Mesothelial cell of epicardium (in vitro differentiated cells): ENCODE data around the gene CLNK. TPM values are rescaled to one million over a fixed set of nuclear protein-coding genes. Genes with fewer than 3 reads are reported as not detected.

Source experiments
- DNase-seq, 2 experiments: peaks; one replicate each; pipeline ENCODE4 v3.0.0; 2021; ENCODE audit warnings: low spot score in 2 of 2; ENCODE audit not compliant: unreplicated experiment in 2 of 2
- H3K27ac Mint-ChIP-seq: 2 replicates; pipeline ENCODE4 v1.8.0; 2021; ENCODE audit warnings: mixed read lengths
- H3K27me3 Mint-ChIP-seq: 2 replicates; pipeline ENCODE4 v1.8.0; 2021; ENCODE audit warnings: low read depth, mixed read lengths
- H3K36me3 Mint-ChIP-seq: 2 replicates; pipeline ENCODE4 v1.8.0; 2021; ENCODE audit warnings: mixed read lengths
- H3K4me1 Mint-ChIP-seq: 2 replicates; pipeline ENCODE4 v1.8.0; 2021; ENCODE audit warnings: mixed read lengths
- H3K4me3 Mint-ChIP-seq: 2 replicates; pipeline ENCODE4 v1.8.0; 2021; ENCODE audit warnings: mild to moderate bottlenecking, moderate library complexity, mixed read lengths
- H3K9me3 Mint-ChIP-seq: 2 replicates; pipeline ENCODE4 v1.8.0; 2021; ENCODE audit warnings: mixed read lengths
- CTCF ChIP-seq: fragments of 200-600 bp; sonication (generic); IDR thresholded peaks from one replicate; pipeline ENCODE4 v1.5.0; 2021; ENCODE audit warnings: antibody characterized with exemption; ENCODE audit not compliant: unreplicated experiment
- total RNA-seq: library from RNA; stranded (reverse); gene quantifications from 3 replicates; pipeline ENCODE4 v1.2.1, GENCODE V29; 2021

CLNK gene
- total RNA-seq, 1 donor from 2014 or later, result not detected

DNA sequence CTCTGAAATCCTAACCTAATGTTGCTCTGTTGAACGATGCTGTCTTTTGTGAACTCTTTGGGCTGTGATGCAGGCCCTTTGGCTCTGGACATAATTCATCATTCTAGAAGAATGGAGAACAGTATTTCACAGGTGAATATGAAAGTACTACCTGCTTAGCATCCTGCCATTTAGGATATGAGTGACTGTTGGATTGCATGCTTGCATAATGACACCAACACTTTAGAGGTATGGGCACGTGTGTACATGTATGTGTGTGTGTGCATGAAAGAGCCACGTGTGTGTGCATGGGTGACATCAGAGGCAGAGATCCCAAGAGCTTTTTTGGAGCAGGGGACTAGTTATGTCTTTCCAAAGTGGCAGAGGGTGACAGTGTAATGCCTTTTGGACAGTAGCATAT is 157.1 kb downstream of the CLNK start:
- no peak for DNase-seq
- H3K9me3 Mint-ChIP-seq, result no peaks in the 10 kb centered on the region
- peaks cover 1% of the 10 kb centered on the region for H3K27me3 Mint-ChIP-seq
- H3K4me3 Mint-ChIP-seq, result no peak overlapping the region
- H3K36me3 Mint-ChIP-seq, result no peaks in the 10 kb centered on the region
- TF ChIP-seq CTCF, result no peak
- no peak overlapping the region for H3K27ac Mint-ChIP-seq
- H3K4me1 Mint-ChIP-seq, result peaks cover 19% of the 10 kb centered on the region

DNA sequence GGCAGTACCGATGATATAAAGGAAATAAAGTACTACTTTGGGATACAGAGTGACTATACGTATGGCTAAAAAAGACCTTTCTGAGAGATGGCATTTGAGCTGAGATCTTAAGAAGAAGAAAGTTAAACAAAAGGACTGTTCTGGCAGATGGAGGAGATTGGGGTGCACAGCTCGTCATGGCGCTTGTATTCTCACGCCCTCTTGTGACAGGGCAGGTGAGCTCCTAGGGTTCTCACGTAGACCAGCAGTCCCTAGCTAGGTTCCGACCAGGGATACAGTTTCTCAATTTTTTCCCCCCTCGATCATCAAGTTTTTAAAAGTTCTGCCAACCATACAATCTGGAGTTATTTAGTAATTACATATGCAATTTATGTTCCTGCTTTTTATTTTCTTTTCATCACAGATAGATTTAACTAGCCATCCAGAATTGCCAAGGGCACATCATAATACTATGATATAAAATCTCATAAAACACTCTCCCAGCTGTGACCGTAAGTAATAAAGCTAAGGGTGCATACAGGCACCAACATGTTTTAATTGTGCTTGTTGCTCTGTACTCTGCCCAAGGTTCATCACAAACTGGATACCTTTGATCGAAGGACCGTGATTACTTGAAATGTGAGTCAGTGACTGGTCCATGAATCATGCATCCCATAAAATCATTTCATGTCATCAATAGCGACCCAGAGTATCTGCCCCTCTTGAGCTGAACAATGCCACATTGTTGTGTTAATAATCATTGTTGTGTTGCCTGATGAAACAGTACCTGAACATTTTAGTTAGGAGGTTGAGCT is 157.9 kb downstream of the CLNK start:
- Mint-ChIP-seq H3K9me3 (no peaks in the 10 kb centered on the region), H3K4me1 (peaks cover 15% of the 10 kb centered on the region), H3K27ac (no peak overlapping the region), H3K27me3 (peaks cover 1% of the 10 kb centered on the region), H3K36me3 (no peaks in the 10 kb centered on the region), H3K4me3 (no peak overlapping the region)
- no peak for TF ChIP-seq CTCF
- no peak for DNase-seq

GRCh38 chr4:10524196-10524833 is 160.3 kb downstream of the CLNK start:
- H3K4me1 Mint-ChIP-seq, result peaks cover 5% of the 10 kb centered on the region
- no peaks in the 10 kb centered on the region for H3K27me3 Mint-ChIP-seq
- no peak overlapping the region for H3K4me3 Mint-ChIP-seq
- H3K27ac Mint-ChIP-seq, result no peak overlapping the region
- DNase-seq, result no peak
- H3K9me3 Mint-ChIP-seq, result no peaks in the 10 kb centered on the region
- TF ChIP-seq CTCF, result no peak
- no peaks in the 10 kb centered on the region for H3K36me3 Mint-ChIP-seq

DNA sequence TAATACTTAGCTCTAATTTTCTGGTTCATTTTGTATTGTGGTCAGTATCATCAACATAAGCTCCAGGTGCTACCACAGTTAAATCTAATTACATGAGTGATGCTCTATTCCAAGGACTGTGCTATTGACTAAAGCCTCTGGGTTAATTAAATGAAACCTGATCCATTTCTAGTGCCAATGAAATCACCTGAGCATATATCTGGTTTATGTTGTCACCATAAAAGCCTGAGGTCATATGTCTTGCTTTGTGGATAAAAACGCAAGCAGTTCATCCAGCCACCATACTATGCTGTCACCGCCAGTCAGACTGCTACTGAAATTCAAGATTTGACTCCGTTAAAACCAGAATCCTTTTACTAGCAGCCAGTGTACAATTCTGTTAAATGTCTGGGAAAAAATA is 163.1 kb downstream of the CLNK start:
- H3K4me1 Mint-ChIP-seq, result peaks cover 17% of the 10 kb centered on the region
- H3K27me3 Mint-ChIP-seq, result no peaks in the 10 kb centered on the region
- no peak for TF ChIP-seq CTCF
- no peak overlapping the region for H3K4me3 Mint-ChIP-seq
- no peaks in the 10 kb centered on the region for H3K36me3 Mint-ChIP-seq
- H3K27ac Mint-ChIP-seq, result no peak overlapping the region
- DNase-seq, result no peak
- no peaks in the 10 kb centered on the region for H3K9me3 Mint-ChIP-seq

- DNase-seq, result no peak
- H3K9me3 Mint-ChIP-seq, result peaks cover 4% of the 10 kb centered on the region
- no peaks in the 10 kb centered on the region for H3K4me1 Mint-ChIP-seq
- H3K27ac Mint-ChIP-seq, result no peak overlapping the region
- H3K36me3 Mint-ChIP-seq, result no peaks in the 10 kb centered on the region
- H3K4me3 Mint-ChIP-seq, result no peak overlapping the region
- no peak for TF ChIP-seq CTCF
- H3K27me3 Mint-ChIP-seq, result no peaks in the 10 kb centered on the region
These were observed 174.8 kb downstream of the CLNK start for GRCh38 chr4:10509733-10510132.
